ENCODE measurements around the gene MRPL12.
A peak's percentile ranks its signal among the peaks of the same experiment; 100 is the strongest.
"Not testable (repeated sequence)": the region's sequence is repeated elsewhere in the genome, so short reads cannot be mapped to it uniquely, and the experiment has no call there.

MRPL12 gene

GRCh38 chr17:81716674-81716996 lies 13.5 kb downstream of the MRPL12 start:
- DNase-seq: no peak

- no peak for DNase-seq
These were observed 14.0 kb downstream of the MRPL12 start for GRCh38 chr17:81717049-81717765.

- no peak for DNase-seq
These were observed 14.6 kb downstream of the MRPL12 start for GRCh38 chr17:81717766-81718089.

- no peak for DNase-seq
These were observed 16.5 kb downstream of the MRPL12 start for GRCh38 chr17:81719410-81720266.

GRCh38 chr17:81720267-81721071 lies 17.3 kb downstream of the MRPL12 start:
- DNase-seq: no peak

- DNase-seq: no peak
These were observed 19.3 kb downstream of the MRPL12 start for GRCh38 chr17:81722184-81723120.

- no peak for DNase-seq
These were observed 20.6 kb downstream of the MRPL12 start for GRCh38 chr17:81723651-81724209.

GRCh38 chr17:81725439-81725838 lies 22.3 kb downstream of the MRPL12 start:
- no peak for DNase-seq

GRCh38 chr17:81726004-81726403 lies 22.8 kb downstream of the MRPL12 start:
- no peak for DNase-seq

- no peak for DNase-seq
These were observed 24.3 kb downstream of the MRPL12 start for GRCh38 chr17:81727324-81728031.

- DNase-seq: peak; percentile 71
These were observed 30.6 kb downstream of the MRPL12 start for GRCh38 chr17:81733507-81734404.

- DNase-seq: no peak
These were observed 31.5 kb downstream of the MRPL12 start for GRCh38 chr17:81734405-81735263.

GRCh38 chr17:81735264-81736102 lies 32.3 kb downstream of the MRPL12 start:
- DNase-seq: peak; percentile 53

- DNase-seq: no peak
These were observed 35.0 kb downstream of the MRPL12 start for GRCh38 chr17:81737947-81738800.

- DNase-seq: no peak
These were observed 35.7 kb downstream of the MRPL12 start for GRCh38 chr17:81738801-81739393.

GRCh38 chr17:81739593-81739992 lies 36.4 kb downstream of the MRPL12 start:
- DNase-seq: not testable (repeated sequence)

All from fibroblast of skin of scalp (primary cell).